H1 (cell line): ENCODE data around the gene GGA1. TPM values are rescaled to one million over a fixed set of nuclear protein-coding genes. Genes with fewer than 3 reads are reported as not detected.

ENCODE experiments used
- ASH2L ChIP-seq: fragments of 200-600, 300-600 bp; sonication (generic); IDR thresholded peaks from one replicate; pipeline ENCODE4 v1.7.1; 2017; ENCODE audit warnings: low read length
- CHD7 ChIP-seq: fragments of 300-600 bp; sonication (generic); IDR thresholded peaks from 2 replicates; pipeline ENCODE4 v1.7.1; 2012; ENCODE audit warnings: low read length, moderate library complexity, mild to moderate bottlenecking, inconsistent platforms; ENCODE audit not compliant: insufficient replicate concordance
- CREB1 ChIP-seq: IDR thresholded peaks from 2 replicates; pipeline ENCODE4 v1.6.1; 2012; ENCODE audit warnings: inconsistent platforms
- CTCF ChIP-seq, 3 experiments: IDR thresholded peaks; 1 replicate in 2 of 3; 2 replicates in 1 of 3; pipeline versions ENCODE4 v1.5.1 to v1.6.1; 2011; ENCODE audit warnings: low read length in 3 of 3, mild to moderate bottlenecking in 3 of 3, inconsistent platforms in 2 of 3, low read depth in 1 of 3, moderate library complexity in 1 of 3; ENCODE audit not compliant: insufficient read depth in 1 of 3; ENCODE audit errors: control extremely low read depth in 1 of 3
- KDM5A ChIP-seq: fragments of 200-600 bp; IDR thresholded peaks from 2 replicates; pipeline ENCODE4 v1.7.1; 2012; ENCODE audit warnings: mild to moderate bottlenecking, low read length, inconsistent platforms, mixed read lengths
- PHF8 ChIP-seq: fragments of 200-600 bp; sonication (generic); conservative IDR thresholded peaks from 2 replicates; pipeline ENCODE4 v1.7.1; 2012; ENCODE audit warnings: low read depth, mild to moderate bottlenecking, inconsistent platforms, low read length, moderate library complexity
- RBBP5 ChIP-seq: IDR thresholded peaks from 2 replicates; pipeline ENCODE4 v1.7.1; 2012; ENCODE audit warnings: low read depth, mild to moderate bottlenecking, inconsistent platforms, low read length, moderate library complexity, borderline replicate concordance
- TBP ChIP-seq: IDR thresholded peaks from 2 replicates; pipeline ENCODE4 v1.6.1; 2011; ENCODE audit warnings: low read depth, low read length, improper control_type of control experiment
- TCF12 ChIP-seq: IDR thresholded peaks from 2 replicates; pipeline ENCODE4 v1.6.1; 2011; ENCODE audit warnings: low read depth, mild to moderate bottlenecking, low read length
- polyA plus RNA-seq, 7 experiments: library from polyadenylated mRNA; depleted of rRNA in 3 of 7; stranded (reverse) in 5 of 7; unstranded in 2 of 7; fragments of >200 nt in 5 of 7; fragments of 200-250 nt in 2 of 7; gene quantifications; 1 replicate in 5 of 7; 2 replicates in 1 of 7; 4 replicates in 1 of 7; pipeline versions ENCODE4 v1.2.1 to v1.2.3, GENCODE V29; 2011 to 2013; ENCODE audit warnings: missing spikeins in 2 of 7, mixed read lengths in 2 of 7
- total RNA-seq: library from RNA; stranded (reverse); fragmentation: NEBNext Ultra II Directional; extraction: Animal tissue kit (Norgen Biotek cat#: 25700); gene quantifications from 2 replicates; pipeline ENCODE4 v1.2.1, GENCODE V29; 2021

Gene GGA1
- total and polyA plus RNA-seq, 2 of the 8 experiments (the other 6 are each of a cell fraction or from before 2014, with no cell fraction given), result 49.3 to 57.2 TPM

DNA sequence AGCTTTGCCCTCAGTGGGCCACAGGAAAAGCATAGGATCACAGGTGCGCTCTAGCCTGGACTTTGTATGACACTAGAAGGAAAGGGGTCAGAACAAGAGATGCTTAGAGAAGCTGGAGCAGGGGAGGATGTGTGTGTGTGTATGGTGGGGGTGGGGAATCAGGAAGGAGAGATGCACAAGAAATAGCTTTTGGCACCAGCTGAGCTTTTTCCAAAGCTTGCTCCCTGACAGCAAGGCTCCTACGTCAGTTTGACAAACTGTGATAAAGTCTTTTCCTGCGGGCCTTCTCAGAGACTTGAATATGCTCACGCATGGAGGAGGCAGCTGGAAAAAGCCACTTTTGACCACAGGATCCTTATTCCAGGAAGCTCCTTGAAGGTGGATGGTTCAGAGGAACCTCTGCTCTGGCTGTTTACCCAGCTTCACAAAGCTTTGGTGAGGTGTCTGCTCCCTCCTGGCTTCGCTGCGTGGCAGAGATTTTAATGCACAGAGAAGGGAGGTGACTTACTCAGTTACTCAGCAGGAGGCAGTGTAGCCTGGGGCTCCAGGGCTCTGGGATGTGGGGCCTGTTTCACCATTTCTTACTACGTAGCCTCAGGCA lies 44.4 kb upstream of the GGA1 start (continued):
- TF ChIP-seq CHD7 (no peak), CTCF (IDR thresholded peaks at IDR 0.05; ENCODE audit: control extremely low read depth in 1 of 3, insufficient read depth in 1 of 3, low read depth in 1 of 3, low read length in 3 of 3) (no peak), TCF12 (no peak), PHF8 (no peak), RBBP5 (no peak), KDM5A (no peak), CREB1 (no peak), TBP (no peak), ASH2L (no peak)
